ENCODE data around the gene RAB11A.
"Not testable (repeated sequence)": the region's sequence is repeated elsewhere in the genome, so short reads cannot be mapped to it uniquely, and the experiment has no call there.

Gene RAB11A

DNA sequence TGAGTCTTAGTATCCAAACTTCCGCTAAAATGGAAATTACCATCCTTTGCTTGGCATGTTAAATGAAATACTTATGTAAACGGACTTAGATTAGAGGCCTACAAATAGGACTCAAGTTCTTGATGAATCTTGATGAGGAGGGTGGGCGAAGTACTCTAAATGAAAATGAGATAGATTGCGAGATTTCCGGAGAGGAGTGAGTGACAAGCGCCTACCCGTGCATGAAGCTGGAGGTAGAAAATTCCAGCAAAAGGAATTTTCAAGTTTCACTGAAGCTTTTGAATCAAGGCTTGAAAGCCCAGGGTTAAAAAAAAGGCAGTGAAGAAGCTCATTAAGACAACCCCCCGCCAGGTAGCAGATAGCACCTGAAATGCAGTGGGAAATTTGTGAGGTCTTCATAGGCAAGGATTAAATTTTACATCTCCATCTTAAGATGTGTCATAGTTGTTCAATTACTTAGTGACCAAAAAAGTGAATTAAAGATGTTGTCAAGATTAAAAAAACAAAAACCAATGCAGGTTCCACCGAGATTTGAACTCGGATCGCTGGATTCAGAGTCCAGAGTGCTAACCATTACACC, 655 bp upstream of the RAB11A start:
- TF ChIP-seq, protein P1, sequence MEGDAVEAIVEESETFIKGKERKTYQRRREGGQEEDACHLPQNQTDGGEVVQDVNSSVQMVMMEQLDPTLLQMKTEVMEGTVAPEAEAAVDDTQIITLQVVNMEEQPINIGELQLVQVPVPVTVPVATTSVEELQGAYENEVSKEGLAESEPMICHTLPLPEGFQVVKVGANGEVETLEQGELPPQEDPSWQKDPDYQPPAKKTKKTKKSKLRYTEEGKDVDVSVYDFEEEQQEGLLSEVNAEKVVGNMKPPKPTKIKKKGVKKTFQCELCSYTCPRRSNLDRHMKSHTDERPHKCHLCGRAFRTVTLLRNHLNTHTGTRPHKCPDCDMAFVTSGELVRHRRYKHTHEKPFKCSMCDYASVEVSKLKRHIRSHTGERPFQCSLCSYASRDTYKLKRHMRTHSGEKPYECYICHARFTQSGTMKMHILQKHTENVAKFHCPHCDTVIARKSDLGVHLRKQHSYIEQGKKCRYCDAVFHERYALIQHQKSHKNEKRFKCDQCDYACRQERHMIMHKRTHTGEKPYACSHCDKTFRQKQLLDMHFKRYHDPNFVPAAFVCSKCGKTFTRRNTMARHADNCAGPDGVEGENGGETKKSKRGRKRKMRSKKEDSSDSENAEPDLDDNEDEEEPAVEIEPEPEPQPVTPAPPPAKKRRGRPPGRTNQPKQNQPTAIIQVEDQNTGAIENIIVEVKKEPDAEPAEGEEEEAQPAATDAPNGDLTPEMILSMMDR (IDR thresholded peaks at IDR 0.05; ENCODE audit: extremely low read depth, missing control alignments): no peak
- DNase-seq (ENCODE audit: low spot score): no peak

DNA sequence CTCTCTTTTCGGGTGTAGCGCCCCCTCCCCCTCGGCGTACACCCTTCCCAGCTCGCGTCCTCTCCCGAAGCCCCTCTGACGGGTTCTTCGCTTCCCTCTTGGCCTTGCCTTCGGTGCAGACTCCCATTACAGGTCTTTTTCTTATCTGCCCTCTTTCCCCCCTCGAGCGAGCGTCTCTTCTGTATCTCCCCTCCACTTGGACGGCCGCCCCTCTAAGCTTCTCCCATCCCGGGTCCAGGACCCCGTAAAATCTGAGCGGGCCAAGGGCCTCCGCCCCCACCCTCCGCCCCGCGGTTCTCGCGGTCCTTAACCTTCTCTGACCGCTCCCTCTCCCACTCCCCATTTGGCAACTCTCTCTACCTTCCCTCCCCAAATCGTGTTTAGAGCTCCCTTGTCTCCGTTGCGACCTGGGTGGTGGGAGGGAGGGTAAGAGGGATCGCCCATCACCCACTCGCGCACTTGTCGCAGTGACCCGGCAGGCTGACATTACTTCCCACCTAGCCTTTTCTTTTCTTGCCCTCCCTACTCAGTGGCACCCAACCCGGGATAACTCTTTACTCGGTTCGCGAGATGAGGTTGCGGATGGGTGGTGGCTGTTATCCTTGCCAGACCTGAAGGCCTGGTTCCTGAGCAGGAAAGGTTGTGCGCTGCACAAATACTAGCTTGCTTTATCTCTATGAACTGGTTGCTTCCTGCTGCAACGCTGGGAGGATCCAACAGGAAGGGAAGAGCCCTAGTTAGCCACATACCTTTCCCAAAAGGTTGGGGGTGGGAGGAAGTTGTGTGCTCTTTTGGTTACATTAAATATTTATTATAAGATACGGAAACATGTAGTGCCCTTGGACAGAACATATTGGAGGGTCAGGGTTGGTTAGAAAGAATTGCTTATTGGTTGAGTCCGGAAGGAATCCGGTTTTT, 922 bp downstream of the RAB11A start:
- TF ChIP-seq, protein P1 (IDR thresholded peaks at IDR 0.05; ENCODE audit: extremely low read depth, missing control alignments): no peak
- DNase-seq (ENCODE audit: low spot score): peak; percentile 6

DNA sequence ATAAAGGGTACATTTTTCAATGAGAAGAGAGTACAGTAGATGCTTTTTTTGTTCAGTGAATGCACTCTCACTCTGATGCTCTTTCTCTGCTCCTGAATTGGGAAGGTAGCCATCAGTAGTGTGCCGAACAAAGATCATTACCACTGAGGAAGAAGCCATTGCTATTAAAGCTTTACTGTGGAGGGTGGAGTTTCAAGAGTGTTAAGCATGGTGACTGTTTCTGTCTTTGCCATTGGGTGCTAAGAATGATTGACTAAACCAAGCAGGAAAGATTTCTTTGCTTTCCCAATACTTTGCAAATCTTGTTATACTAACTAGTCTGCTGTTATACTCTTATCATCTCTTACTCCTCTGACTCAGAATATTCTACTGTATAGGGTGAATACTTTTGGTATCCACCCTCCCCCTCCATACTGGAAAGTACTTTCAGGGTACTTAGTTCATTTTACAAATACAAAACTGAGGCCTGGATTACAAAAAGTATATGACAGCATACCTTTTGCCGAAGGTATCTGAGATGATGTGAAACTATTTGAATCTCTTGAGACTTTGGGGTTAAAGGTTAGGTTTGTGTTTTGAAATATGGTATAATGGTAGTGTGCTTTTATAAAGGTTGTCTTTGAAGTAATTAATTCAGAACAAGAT, 1.7 kb downstream of the RAB11A start:
- TF ChIP-seq, protein P1 (IDR thresholded peaks at IDR 0.05; ENCODE audit: extremely low read depth, missing control alignments): no peak
- DNase-seq (ENCODE audit: low spot score): peak; percentile 41

DNA sequence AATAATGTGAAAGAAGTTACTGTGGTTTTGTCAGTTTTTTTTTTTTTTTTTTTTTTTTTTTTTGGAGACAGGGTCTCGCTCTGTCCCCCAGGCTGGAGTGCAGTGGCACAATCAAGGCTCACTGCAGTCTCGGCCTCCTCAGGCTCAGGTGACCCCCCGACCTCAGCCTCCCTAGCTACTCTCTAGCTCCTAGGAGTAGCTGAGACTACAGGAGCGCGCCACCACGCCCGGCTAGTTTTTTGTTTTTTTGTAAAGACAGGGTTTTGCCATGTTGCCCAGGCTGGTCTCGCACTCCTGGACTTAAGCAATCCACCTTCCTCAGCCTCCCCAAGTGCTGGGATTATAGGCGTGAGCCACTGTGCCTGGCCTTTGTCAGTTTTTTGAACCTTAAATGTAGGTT, 2.6 kb downstream of the RAB11A start:
- DNase-seq (ENCODE audit: low spot score): not testable (repeated sequence)

DNA sequence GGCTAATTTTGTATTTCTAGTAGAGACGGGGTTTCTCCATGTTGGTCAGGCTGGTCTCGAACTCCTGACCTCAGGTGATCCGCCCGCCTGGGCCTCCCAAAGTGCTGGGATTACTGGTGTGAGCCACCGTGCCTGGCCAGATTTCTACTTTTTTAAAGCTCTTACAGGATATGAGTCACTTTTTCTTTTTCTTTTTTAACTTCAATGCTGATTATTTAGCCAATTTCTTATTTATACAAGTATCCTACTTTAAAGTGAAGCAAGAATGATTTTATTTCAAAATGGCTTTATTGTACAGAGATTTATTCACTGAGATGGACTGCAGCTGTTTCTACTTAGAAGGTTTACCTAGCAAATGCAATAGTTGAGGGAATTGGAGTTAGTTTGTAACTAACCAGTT, 3.3 kb downstream of the RAB11A start:
- DNase-seq (ENCODE audit: low spot score): not testable (repeated sequence)

DNA sequence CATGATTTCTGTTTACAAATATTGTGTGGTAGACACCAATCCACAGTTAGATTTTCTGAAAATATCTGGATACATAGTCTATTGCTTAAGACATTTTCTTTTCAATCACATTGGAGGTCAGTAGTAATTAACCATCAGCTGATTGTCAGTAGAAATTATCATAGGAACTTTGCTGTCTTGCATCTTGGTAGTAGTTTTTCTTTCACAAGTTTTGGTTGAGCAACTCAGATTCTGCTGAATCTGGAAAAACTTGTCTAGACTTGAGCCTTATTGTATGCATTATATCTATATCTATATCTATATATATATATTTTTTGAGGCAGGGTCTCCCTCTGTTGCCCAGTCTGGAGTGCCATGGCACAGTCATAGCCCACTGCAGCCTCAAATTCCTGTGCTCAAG, 4.0 kb downstream of the RAB11A start:
- TF ChIP-seq, protein P1 (IDR thresholded peaks at IDR 0.05; ENCODE audit: extremely low read depth, missing control alignments): no peak
- no peak for DNase-seq (ENCODE audit: low spot score)

DNA sequence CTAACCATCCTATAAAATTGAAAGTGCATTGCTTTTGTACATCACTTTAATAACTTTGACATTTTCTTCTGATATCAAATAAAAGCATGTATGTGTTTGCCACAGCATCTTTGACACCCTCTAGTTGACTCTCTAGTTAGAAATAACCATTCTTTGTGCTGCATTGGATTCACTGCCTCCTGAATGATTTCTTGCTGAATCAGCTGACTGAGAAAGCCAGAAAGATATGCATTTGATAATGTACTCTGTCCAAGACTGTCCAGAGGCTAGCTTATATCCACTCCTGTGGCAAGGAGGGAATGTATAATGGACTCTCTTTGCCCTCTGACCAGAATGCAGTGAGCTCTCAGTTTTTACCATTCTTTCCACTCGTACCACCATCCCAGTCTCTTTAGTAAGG, 6.2 kb downstream of the RAB11A start:
- TF ChIP-seq, protein P1 (IDR thresholded peaks at IDR 0.05; ENCODE audit: extremely low read depth, missing control alignments): no peak
- DNase-seq (ENCODE audit: low spot score): no peak

DNA sequence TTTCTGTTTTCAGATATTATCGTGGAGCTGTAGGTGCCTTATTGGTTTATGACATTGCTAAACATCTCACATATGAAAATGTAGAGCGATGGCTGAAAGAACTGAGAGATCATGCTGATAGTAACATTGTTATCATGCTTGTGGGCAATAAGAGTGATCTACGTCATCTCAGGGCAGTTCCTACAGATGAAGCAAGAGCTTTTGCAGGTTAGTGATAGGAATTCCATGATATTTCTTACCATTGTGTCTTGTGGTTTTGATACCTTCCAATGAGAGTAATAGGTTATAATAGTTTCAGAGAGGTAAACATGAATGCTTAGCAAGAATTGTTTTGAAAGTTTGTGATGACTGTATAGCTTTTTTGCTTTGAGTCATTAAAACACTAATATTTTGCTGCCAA, 8.5 kb downstream of the RAB11A start:
- DNase-seq (ENCODE audit: low spot score): no peak
- TF ChIP-seq, protein P1 (IDR thresholded peaks at IDR 0.05; ENCODE audit: extremely low read depth, missing control alignments): no peak
